Spinal cord (tissue), 10 donors: Measurements from ENCODE around the gene NEK2. TPM values are rescaled to one million over a fixed set of nuclear protein-coding genes. Genes with fewer than 3 reads are reported as not detected.
A peak's percentile ranks its signal among the peaks of the same experiment; 100 is the strongest.
"Not testable (repeated sequence)": the region's sequence is repeated elsewhere in the genome, so short reads cannot be mapped to it uniquely, and the experiment has no call there.

Experiments
- DNase-seq, 6 donors: peaks; one replicate each; pipeline versions ENCODE4 v3.0.0 to v3.0.0-alpha.2; 2013 to 2015; ENCODE audit warnings: low spot score in 6 of 6, low read depth in 4 of 6
- H3K27ac ChIP-seq: one replicate; pipeline ENCODE4 v1.5.1; 2013; ENCODE audit warnings: low read depth, low read length, control low read depth
- H3K27me3 ChIP-seq: one replicate; pipeline ENCODE4 v1.6.1; 2013; ENCODE audit warnings: low read length; ENCODE audit not compliant: control insufficient read depth, insufficient read depth
- H3K36me3 ChIP-seq: one replicate; pipeline ENCODE4 v1.6.1; 2013; ENCODE audit warnings: low read length; ENCODE audit not compliant: control insufficient read depth, insufficient read depth
- H3K4me1 ChIP-seq: one replicate; pipeline ENCODE4 v1.6.1; 2013; ENCODE audit warnings: low read length; ENCODE audit not compliant: control insufficient read depth, insufficient read depth
- H3K4me3 ChIP-seq: one replicate; pipeline ENCODE4 v1.5.1; 2013; ENCODE audit warnings: low read depth, low read length, control low read depth
- H3K9me3 ChIP-seq: one replicate; pipeline ENCODE4 v1.6.1; 2013; ENCODE audit warnings: low read length; ENCODE audit not compliant: control insufficient read depth, insufficient read depth
- WGBS: methylation state at CpG from one replicate; pipeline ENCODE4 v1.1.5; 2013; ENCODE audit warnings: missing lambda C conversion rate; ENCODE audit not compliant: insufficient coverage; 5-methylcytosine and 5-hydroxymethylcytosine counted together
- polyA plus RNA-seq, 2 donors: library from polyadenylated mRNA; unstranded; fragments of 120-200 nt; gene quantifications; one replicate each; pipeline ENCODE4 v1.2.1, GENCODE V29; 2013; ENCODE audit not compliant: insufficient read length in 2 of 2
- total RNA-seq, 2 donors: library from RNA; depleted of rRNA in 1 of 2; stranded (reverse); fragments of 120-200 nt in 1 of 2; fragments of >200 nt in 1 of 2; gene quantifications; one replicate each; pipeline versions ENCODE4 v1.2.3 to v1.2.4, GENCODE V29; 2013 to 2014
- donor health status: healthy.

NEK2 gene
- total and polyA plus RNA-seq, 4 donors = 6.9 to 10.2 (median 8.2) TPM

DNA sequence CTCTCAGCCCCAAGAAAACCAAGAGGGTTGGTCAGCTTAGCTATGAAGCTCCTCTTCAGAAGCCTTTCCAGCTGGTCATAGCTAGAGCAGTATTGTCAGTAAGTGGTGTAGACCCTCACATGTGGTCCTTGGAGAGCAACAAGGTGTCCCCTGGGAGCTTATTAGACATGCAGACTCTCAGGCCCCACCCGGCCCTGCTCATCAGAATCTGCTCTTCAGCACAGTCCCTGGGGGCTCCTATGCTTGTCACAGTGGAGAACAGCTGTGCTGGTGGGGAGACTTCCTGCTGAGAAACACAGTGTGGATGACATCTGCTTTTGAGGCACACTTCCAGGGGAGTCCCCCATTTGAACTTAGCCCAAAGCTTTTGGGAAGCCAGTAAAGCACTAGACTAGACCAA lies 21.9 kb upstream of the NEK2 start:
- peaks cover 13% of the 10 kb centered on the region for H3K4me1 ChIP-seq
- DNase-seq = peak in 1 of 6 donors; percentile 52
- WGBS = 88% methylated on average over 1 of the region's 1 CpG
- no peaks in the 10 kb centered on the region for H3K36me3 ChIP-seq
- no peak overlapping the region for H3K27ac ChIP-seq
- no peaks in the 10 kb centered on the region for H3K9me3 ChIP-seq
- peaks cover 14% of the 10 kb centered on the region for H3K27me3 ChIP-seq
- no peak overlapping the region for H3K4me3 ChIP-seq

DNA sequence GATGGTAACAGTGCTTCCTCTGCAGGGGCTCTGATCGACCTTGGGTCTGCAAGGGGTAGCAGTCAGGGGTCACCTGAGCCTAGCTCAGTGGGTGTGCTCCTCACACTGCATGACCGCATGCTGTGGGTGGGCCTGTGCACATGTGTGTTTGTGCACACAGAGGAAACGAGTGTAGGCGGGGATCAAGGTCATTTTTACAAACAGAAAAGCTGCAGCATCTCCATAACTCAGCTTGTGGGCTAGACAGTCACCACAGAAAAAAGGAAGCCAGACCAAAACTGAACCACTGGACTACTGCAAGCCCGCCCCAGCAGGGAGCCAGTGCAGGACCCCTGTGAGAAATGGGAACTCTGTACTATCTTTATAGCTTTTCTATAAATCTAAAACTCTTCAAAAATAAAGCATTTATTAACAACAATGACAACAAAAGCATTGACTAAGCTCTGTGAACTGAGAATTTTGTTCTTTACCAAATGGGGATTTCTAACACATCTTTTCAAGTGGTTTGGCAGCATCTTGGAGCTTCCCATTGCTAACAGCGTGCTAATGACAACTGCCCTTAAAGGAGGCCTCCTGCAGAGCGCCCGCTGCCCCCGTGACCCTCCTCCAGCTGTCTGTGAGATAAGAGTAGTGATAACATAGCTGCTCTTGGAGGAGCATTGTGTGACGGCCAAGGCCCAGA lies 19.9 kb upstream of the NEK2 start:
- no peaks in the 10 kb centered on the region for H3K36me3 ChIP-seq
- no peak for DNase-seq
- no peaks in the 10 kb centered on the region for H3K9me3 ChIP-seq
- H3K4me1 ChIP-seq = peaks cover 13% of the 10 kb centered on the region
- WGBS = 56% methylated on average over 7 of the region's 10 CpGs
- no peak overlapping the region for H3K27ac ChIP-seq
- H3K27me3 ChIP-seq = peaks cover 11% of the 10 kb centered on the region
- no peak overlapping the region for H3K4me3 ChIP-seq

DNA sequence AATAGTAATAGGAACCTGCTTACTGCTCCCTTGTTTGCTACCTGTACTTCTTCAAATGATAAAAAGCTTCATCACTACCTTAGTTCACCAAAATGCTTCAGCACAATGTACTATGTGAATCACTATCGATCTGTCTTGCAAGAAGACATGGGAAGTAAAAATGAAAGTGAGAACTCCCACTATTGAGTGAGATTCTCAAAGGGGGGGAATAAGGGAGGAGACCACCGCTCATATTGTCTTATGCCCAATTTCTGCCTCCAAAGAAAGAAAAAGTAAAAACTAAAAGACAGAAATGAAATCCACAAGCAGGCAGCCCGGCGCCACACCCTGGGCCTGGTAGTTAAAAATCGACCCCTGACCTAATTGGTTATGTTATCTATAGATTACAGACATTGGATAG lies 18.5 kb upstream of the NEK2 start:
- not testable (repeated sequence) for DNase-seq

DNA sequence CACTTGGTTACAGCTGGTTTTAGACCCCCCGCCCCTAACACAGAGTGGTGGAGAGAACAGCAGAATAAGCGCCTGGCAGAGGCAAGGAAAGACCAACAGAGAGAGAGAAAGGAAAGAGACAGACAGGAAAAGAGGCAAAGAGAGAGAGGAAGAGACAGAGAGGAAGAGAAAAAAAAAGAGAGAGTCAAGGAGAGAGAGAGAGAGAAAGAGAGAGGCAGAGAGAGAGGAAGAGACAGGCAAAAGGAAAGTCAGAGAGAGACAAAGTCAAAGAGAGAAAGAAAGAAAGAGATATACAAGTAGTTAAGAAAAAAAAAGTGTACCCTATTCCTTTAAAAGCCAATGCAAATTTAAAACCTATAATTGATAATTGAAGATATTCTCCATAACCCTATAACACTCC lies 13.0 kb upstream of the NEK2 start:
- Histone ChIP-seq H3K4me3 (no peak overlapping the region), H3K27ac (no peak overlapping the region), H3K27me3 (no peaks in the 10 kb centered on the region), H3K36me3 (no peaks in the 10 kb centered on the region), H3K9me3 (no peaks in the 10 kb centered on the region), H3K4me1 (no peaks in the 10 kb centered on the region)
- no peak for DNase-seq
- 90% methylated on average over 2 of the region's 2 CpGs for WGBS

More for the DNA sequence above, 18.5 kb upstream of the NEK2 start:
- WGBS = no CpG with 5 or more reads among the region's 5 CpGs
- not testable (repeated sequence) for H3K4me3 ChIP-seq, H3K4me1 ChIP-seq, H3K9me3 ChIP-seq, H3K27me3 ChIP-seq, H3K27ac ChIP-seq, H3K36me3 ChIP-seq

DNA sequence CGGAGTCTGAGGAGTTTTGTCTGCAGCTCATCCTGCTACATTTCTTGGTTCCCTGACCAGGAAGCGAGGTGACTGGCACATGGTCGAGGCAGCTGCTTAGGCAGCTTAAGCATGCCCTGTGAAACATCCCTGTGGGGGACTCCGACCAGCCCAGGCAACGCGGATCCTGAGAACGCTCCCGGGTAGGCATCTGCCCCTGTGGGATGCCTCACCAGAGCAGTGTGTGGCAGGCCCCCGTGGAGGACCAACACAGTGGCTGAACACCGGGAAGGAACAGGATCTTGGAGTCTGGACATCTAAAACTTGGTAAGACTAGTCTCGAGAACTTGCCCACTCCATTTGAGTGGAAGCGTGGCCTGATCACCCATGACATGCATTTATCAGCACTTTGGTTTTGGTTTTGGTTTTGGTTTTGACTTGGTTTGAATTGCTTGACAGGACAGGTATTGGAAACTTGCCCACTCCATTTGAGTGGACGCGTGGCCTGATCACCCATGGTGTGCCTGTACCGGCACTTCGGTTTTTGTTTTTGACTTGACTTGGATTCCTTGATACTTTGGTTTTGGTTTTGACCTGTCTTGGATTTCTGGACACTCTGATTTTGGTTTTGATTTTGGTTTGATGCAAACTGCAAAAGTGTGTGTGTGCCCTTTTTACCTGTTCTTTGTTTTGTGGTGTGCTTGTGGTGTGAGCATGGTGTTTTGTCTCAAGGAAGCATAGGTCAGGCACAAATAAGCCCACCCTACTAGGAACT lies 12.2 kb upstream of the NEK2 start:
- DNase-seq = no peak
- H3K27ac ChIP-seq = no peak overlapping the region
- no peak overlapping the region for H3K4me3 ChIP-seq
- no peaks in the 10 kb centered on the region for H3K36me3 ChIP-seq
- no peaks in the 10 kb centered on the region for H3K27me3 ChIP-seq
- WGBS = 90% methylated on average over 16 of the region's 16 CpGs
- no peaks in the 10 kb centered on the region for H3K9me3 ChIP-seq
- H3K4me1 ChIP-seq = no peaks in the 10 kb centered on the region

DNA sequence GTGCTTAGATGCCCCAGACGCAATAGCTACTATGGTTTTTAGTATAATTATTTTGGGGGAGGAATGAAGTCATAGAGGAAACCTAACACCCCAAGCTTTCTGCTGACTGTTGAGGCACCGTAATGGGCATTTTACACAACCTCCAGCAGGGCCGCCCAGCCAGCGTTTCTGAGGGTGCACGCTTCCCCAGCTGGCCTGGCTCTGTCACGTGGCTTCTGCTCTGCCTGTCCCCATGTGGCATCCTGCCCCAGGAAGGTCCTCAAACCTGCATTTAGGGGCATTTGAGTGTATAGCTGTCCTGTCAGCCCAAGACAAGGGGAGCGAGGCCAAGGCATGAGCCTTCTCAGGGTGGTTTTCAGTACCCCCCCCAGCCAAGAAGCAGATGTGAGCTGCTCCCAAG lies 10.4 kb upstream of the NEK2 start:
- no peaks in the 10 kb centered on the region for H3K9me3 ChIP-seq
- H3K27ac ChIP-seq = no peak overlapping the region
- H3K27me3 ChIP-seq = no peaks in the 10 kb centered on the region
- H3K4me1 ChIP-seq = no peaks in the 10 kb centered on the region
- H3K36me3 ChIP-seq = no peaks in the 10 kb centered on the region
- no peak overlapping the region for H3K4me3 ChIP-seq
- 84% methylated on average over 6 of the region's 7 CpGs for WGBS
- DNase-seq = no peak

DNA sequence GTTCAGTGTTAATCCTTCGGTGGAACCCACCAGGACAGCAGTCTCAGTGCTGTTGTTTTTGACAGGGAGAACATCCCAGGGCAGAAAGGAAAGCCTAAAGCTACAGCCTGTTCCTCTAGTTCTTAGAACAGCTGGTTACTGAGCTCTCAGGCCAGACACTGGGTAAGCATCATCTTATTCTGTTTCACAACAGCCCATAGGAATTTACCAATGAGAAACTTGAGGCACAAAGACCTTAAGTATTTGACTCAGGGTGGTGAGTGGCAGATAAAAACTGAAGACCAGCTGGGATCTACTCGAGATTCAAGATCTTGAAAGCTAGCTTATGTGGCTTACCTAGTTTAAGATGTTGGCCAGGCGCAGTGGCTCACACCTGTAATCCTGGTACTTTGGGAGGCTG lies 9.4 kb upstream of the NEK2 start:
- Histone ChIP-seq H3K27me3 (no peaks in the 10 kb centered on the region), H3K27ac (no peak overlapping the region), H3K36me3 (no peaks in the 10 kb centered on the region), H3K4me1 (no peaks in the 10 kb centered on the region), H3K9me3 (no peaks in the 10 kb centered on the region), H3K4me3 (no peak overlapping the region)
- 90% methylated on average over 3 of the region's 3 CpGs for WGBS
- no peak for DNase-seq

DNA sequence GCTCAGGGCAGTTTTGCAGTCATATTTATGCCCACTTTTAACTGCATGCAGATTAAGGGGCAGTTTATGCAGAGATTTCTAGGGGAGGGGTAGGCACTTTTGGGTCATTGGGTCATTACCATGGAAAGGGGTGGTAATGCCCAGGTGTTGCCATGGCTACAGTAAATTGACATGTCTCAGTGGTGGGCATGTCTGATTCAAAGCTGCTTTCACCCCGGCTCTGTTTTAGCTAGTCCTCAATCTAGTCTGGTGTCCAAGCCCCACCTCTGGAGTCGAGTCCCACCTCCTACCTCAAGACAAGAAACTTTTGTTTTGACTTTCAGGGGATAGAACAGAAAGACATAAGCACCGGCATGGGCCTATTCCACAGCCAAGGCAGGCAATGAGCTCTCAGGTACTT lies 8.9 kb upstream of the NEK2 start:
- DNase-seq = no peak
- no peak overlapping the region for H3K27ac ChIP-seq
- H3K36me3 ChIP-seq = no peaks in the 10 kb centered on the region
- no peaks in the 10 kb centered on the region for H3K27me3 ChIP-seq
- H3K4me3 ChIP-seq = no peak overlapping the region
- H3K9me3 ChIP-seq = no peaks in the 10 kb centered on the region
- no peaks in the 10 kb centered on the region for H3K4me1 ChIP-seq
- WGBS = 25% methylated on average over 3 of the region's 3 CpGs

DNA sequence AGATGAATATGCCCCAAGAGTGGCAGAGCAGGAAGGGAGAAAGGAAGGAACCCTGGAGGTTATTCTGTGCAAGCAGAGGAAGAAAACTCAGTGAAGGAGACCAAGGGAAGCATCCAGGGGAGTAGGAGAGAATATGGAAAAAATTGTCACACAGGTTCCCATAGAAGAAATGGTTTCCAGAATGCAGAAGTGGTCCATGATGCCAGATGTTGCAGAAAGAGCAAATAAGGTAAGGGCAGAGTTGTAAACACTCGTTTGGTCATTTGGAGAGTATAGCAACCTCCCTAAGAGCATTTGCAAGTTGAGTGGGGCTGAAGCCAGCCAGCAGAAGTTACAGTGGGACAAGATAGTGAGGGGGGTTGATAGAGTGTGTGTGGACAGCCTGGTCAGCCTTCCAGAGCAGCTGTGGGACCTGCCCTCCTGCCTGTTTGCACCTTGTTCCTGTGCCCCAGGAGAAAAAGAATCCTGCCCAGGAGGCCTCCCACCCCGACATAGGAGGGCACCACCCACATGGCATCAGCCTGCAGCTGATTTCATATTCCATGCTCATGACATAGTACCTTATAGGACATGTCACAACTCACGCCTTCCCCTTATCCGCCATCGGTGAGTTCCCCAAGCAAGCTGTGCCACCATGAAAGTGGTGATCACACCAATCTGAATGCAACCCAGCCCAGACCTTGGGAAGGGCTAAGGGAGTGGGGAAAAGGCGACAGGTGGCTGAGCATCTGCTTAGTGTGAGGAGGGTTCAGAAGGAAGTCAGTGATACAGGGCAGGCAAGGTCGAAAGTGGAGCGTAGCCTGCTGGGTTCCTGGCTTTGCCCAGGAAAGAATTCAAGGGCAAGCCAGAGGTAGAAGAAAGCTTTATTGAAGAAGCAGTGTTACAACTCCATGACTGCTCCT lies 8.2 kb upstream of the NEK2 start:
- no peak overlapping the region for H3K4me3 ChIP-seq
- H3K36me3 ChIP-seq = no peaks in the 10 kb centered on the region
- WGBS = 88% methylated on average over 5 of the region's 8 CpGs
- DNase-seq = no peak
- no peaks in the 10 kb centered on the region for H3K4me1 ChIP-seq
- no peaks in the 10 kb centered on the region for H3K9me3 ChIP-seq
- H3K27ac ChIP-seq = no peak overlapping the region
- no peaks in the 10 kb centered on the region for H3K27me3 ChIP-seq
